Measurements from ENCODE around the gene BATF3.
"Not testable (repeated sequence)": the region's sequence is repeated elsewhere in the genome, so short reads cannot be mapped to it uniquely, and the experiment has no call there.

Gene BATF3

GRCh38 chr1:212655668-212656440 is 43.8 kb downstream of the BATF3 start:
- no peak for DNase-seq

GRCh38 chr1:212652609-212653008 is 47.0 kb downstream of the BATF3 start:
- no peak for DNase-seq

GRCh38 chr1:212651977-212652376 is 47.7 kb downstream of the BATF3 start:
- no peak for DNase-seq

- no peak for DNase-seq
Measured at GRCh38 chr1:212651521-212651920, 48.1 kb downstream of the BATF3 start.

GRCh38 chr1:212650228-212650627 is 49.4 kb downstream of the BATF3 start:
- DNase-seq, result no peak

GRCh38 chr1:212649020-212649419 is 50.6 kb downstream of the BATF3 start:
- no peak for DNase-seq

GRCh38 chr1:212648431-212648830 is 51.2 kb downstream of the BATF3 start:
- DNase-seq, result no peak

GRCh38 chr1:212647004-212647403 is 52.6 kb downstream of the BATF3 start:
- no peak for DNase-seq

- DNase-seq, result no peak
Measured at GRCh38 chr1:212646588-212646987, 53.1 kb downstream of the BATF3 start.

- no peak for DNase-seq
Measured at GRCh38 chr1:212645546-212646543, 53.8 kb downstream of the BATF3 start.

GRCh38 chr1:212644866-212645545 is 54.6 kb downstream of the BATF3 start:
- DNase-seq, result no peak

- DNase-seq, result no peak
Measured at GRCh38 chr1:212643877-212644276, 55.8 kb downstream of the BATF3 start.

- no peak for DNase-seq
Measured at GRCh38 chr1:212641956-212642355, 57.7 kb downstream of the BATF3 start.

GRCh38 chr1:212640223-212640878 is 59.3 kb downstream of the BATF3 start:
- DNase-seq, result no peak

GRCh38 chr1:212639524-212639923 is 60.1 kb downstream of the BATF3 start:
- not testable (repeated sequence) for DNase-seq

- DNase-seq, result no peak
Measured at GRCh38 chr1:212638492-212639151, 61.0 kb downstream of the BATF3 start.

- DNase-seq, result no peak
Measured at GRCh38 chr1:212637902-212638301, 61.7 kb downstream of the BATF3 start.

Data from SW 1271 (cell line).